Kasumi-1 (cell line): Measurements from ENCODE around the gene C1QTNF7.

Source experiments
- DNase-seq, 2 experiments: peaks; one replicate each; lab custom pipeline; 2025; lab: John Stamatoyannopoulos, UW

The C1QTNF7 gene

DNA sequence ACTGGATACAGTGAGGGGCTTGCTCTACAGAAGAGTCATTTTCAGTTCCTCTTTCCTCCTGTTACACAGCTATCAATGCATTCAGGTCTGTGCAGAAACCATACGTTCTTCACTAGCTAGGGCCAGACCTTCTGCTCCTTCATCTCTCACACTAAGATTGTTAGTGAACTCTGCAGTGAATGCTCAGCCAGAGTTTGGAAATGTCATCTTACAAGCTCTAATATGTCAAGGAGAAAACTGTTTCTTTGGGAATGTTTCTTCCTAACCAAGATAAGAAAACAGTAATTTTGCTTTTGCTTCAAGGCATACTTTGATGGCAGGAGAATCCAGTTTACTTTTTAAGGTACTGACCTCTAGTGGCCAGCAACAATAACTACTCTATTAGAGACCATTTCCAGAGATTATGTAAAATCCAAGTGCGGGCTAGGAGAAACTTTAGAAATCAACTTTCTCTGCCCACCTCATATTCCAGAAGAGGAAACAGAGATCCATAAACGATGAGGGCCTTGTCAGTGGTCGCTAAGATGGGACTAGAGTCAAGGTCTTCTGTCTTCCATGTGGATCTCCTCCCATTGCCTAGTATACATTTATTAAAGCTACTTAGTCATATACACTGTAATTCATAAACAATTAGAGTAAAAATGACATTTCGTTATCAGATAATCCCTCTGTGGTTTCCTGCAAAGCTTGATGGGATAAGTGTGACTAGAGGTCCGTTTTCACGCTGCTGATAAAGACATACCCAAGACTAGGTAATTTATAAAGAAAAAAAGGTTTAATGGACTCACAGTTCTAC, 29.8 kb downstream of the C1QTNF7 start:
- DNase-seq = peak; percentile 86 to 90

DNA sequence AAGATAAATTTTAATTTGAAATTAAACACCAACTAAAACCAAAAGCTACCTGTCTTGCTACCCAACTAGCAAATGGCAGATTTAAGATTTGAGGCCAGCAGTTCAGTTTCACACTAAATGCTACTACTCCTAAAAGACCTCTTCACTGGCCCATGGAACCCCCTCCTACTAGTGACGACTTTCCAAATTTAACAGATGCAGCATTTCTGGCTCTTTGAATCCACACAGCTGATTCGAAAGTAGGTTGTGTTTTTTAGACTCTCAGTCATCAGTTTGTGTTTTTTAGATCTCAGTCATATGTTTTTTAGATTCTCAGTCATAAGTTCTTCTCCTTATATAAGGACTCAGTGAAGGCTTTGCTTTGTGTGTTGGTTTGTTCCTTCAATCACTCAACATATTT, 30.8 kb downstream of the C1QTNF7 start:
- DNase-seq = no peak

- no peak for DNase-seq
These were observed 31.9 kb downstream of the C1QTNF7 start for GRCh38 chr4:15459706-15460105.

- DNase-seq = no peak
These were observed 38.8 kb downstream of the C1QTNF7 start for GRCh38 chr4:15466596-15466995.

DNA sequence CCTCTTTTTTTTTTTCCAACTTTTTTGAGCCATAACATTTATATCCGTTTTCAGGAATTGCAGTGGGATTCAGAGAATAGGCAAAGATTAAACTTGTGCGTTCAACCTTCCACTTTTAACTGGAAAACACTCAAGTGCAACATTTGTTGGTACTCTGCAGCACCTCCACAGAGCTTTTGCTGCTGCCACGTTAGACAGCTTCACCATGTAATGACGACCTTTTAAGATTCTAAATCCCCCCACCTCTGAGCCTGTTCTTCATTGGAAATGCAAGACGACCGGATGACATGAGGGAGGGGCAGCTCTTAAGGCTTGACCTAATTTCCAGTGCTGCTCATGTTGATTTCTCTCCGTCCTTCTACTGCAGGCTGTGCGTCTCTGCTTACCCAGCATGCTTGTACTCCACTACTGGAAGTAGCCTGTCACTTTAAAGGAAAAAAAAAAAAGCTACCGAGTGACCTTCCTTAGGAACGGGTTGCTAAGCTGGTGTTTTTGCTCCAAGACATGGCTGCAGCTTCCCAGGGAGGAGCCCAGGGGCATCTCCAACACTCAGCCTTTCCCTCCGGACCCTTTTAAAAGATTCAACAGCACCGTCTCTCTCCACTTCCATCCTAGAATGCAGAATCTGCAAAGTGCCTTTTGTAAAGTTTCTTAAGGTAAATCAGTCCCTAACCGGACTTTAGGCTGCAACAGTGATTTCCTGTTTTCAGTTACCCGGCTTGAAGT, 41.7 kb downstream of the C1QTNF7 start, which contains the start of gene CC2D2A:
CC2D2A (plus strand) TSS at position 481 of the 726 bp plus-strand sequence. CDS start 6,051 bp downstream, outside the sequence.
- no peak for DNase-seq

GRCh38 chr4:15470128-15470475, 42.3 kb downstream of the C1QTNF7 start:
- no peak for DNase-seq

- no peak for DNase-seq
These were observed 48.6 kb downstream of the C1QTNF7 start for GRCh38 chr4:15476396-15476795.

DNA sequence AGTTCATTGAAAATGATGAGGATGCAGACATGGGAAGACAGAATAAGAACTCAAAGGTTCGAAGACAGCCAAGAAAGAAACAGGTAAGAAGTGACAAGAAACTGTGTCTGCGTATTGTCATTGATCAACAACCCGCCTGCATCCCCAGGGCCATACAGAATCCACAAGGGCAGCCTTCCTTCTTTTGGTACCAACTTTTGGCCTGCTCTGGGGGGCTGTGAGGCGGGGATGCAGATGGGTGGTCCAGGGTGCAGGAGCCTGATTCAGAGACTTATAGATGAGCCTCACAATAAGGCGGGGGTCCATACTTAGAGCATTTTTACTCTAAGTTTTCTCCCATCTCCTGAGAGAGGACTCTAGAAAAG, 50.9 kb downstream of the C1QTNF7 start:
- DNase-seq = no peak

DNA sequence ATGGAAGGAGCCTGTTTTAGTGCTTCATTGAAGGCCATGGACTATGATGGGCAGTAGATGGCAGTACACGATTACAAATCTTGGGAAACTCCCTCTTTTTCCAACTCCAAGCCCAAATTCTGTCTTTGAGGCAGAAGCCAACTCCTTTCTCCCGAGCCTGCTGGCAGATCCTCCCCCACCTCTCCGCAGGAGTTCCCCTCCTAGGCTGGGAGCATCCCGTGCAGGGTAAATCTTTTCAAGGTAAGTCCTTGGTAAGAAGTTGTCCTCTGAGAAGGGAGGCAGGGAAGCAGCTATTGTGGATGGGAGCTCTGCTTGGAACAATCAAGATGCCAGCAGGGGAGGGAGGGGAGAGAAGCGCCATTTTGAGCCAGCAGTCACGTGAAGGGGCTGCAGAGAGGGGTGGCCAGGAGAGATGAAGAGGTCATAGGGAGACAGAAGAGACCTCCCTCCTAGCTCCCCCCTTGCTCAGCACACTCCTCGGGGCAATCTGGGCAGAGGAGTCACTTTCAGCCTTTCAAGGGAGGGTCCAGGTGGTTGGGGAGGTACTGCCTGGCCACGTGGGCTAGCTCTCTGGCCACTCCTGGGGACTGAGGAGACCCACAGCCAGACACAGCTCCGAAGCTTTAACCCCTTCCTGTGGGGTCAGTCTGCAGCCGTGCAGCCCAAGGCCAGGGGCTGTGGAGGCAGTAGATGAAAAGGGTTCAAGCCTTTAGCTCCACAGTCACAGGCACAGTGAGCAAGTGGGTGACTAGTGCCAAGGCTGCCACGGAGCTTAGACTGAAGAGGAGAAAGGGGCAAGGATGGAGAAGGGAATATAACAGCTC, 51.5 kb downstream of the C1QTNF7 start:
- peak; percentile 88 to 91 for DNase-seq

- no peak for DNase-seq
These were observed 52.0 kb downstream of the C1QTNF7 start for GRCh38 chr4:15479913-15480185.

- no peak for DNase-seq
These were observed 54.3 kb downstream of the C1QTNF7 start for GRCh38 chr4:15481961-15482745.

DNA sequence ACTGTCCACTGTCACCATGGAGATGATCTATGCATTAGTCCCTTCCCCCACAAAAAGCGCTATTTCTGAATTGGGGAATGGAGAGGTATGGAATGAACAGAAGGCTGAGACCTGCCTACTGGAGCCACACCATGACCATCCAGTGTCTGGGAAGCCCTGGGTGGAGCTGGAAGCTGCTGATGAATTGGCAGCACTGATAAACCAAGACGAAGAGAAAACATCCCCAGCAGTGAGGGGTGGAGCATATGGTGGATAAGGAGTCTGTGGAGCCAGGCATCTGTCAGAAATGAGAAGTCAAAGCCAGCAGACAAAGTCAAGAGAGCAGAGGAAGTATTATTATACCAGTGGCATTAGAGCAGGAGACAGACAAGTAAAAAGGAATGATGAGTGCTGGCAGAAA, 55.0 kb downstream of the C1QTNF7 start:
- DNase-seq = no peak

DNA sequence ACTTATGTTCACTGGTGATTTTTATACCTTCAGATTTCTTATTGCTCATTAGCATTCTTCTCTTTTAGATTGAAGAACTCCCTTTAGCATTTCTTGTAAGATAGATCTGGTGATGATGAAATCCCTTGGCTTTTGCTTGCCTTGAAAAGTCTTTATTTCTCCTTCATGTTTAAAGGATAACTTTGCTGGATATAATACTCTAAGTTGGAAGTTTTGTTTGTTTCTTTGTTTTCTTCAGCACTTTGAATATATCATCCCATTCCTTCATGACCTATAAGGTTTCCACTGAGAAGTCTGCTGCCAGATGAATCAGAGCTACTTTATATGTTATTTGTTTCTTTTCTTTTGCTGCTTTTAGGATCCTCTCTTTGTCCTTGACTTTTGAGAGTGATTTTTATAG, 60.3 kb downstream of the C1QTNF7 start:
- no peak for DNase-seq

DNA sequence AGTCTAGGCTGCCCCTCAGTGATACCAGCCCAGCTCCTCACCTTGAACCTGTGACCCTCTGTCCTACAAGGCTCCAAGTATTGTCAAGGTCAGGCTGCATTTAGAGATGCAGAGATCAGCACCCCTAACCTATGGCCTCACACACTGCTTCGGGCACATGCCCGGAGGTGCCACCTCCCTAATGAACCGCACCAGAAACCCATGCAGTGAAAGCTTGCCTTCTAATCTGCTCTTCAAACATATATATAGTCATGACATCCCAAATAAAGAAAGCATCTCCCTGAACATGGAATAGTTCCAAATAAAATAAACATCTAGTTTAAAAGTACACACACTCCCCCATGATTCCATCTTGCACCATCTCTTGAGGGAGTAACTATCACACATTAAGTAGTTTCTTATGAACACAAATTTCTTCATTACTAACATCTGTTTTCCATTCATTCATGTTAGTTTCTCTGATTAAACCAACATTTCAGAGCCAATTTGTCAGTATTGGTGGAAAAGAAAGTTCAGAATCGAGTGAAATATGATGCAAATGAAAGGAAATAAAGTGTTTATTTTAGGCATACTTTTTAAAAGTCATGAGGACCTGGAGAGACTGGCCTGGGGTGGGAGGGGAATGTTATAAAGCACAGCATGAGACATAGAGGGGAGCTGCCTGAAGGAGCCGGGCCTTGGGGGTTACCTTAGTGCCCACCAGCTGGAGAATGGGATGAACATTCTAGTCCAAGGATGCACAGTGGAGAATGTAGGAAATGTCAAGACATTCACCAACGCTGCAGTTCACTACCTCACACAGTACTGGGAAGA, 61.0 kb downstream of the C1QTNF7 start:
- DNase-seq = no peak

- no peak for DNase-seq
These were observed 61.7 kb downstream of the C1QTNF7 start for GRCh38 chr4:15489551-15489950.

DNA sequence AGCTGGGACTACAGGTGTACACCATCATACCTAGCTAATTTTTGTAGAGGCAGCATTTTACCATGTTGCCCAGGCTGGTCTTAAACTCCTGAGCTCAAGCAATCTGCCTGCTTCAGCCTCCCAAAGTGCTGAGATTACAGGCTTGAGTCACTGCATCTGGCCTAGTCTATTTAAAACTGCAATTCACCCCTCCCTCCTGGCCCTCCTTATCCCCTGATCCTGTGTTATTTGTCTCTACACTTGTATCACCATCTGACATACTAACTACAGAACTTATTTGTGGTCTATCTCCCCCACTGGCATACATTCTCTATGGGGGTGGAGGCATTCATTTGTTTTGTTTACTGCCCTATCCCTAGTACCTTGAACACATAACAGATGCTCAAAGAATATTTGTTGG, 65.6 kb downstream of the C1QTNF7 start:
- DNase-seq = no peak

DNA sequence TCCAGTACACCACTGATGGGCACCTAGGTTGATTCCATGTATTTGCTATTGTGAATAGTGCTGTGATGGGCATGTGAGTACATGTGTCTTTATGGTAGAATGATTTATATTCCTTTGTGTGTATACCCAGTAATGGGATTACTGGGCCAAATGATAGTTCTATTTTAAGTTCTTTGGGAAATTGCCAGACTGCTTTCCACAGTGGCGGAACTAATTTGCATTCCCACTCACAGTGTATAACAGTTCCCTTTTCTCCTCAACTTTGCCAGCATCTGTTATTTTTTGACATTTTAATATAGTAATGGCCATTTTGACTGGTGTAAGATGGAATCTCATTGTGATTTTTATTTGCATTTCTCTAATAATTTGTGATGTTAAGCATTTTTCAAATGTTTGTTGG, 67.8 kb downstream of the C1QTNF7 start:
- no peak for DNase-seq
